K562 (cell line): ENCODE measurements around the gene BLZF1. TPM values are rescaled to one million over a fixed set of nuclear protein-coding genes. Genes with fewer than 3 reads are reported as not detected.

Source experiments
- HNRNPK ChIP-seq: fragments of 200-400 bp; formaldehyde crosslinking; IDR thresholded peaks from one replicate; pipeline ENCODE4 v1.6.1; 2018; ENCODE audit warnings: mild to moderate bottlenecking, low read depth, low read length; ENCODE audit not compliant: poor library complexity, severe bottlenecking
- HSF4 ChIP-seq: fragments of 250-450 bp; sonication (Bioruptor Pico); IDR thresholded peaks from 2 replicates; pipeline ENCODE4 v2.1.2; 2022; ENCODE audit warnings: mild to moderate bottlenecking, moderate library complexity, borderline replicate concordance
- NFATC3 ChIP-seq: fragments of 450-650 bp; IDR thresholded peaks from 2 replicates; pipeline ENCODE4 v1.6.1; 2017; ENCODE audit warnings: mild to moderate bottlenecking
- PTTG1 ChIP-seq: fragments of 450-650 bp; IDR thresholded peaks from 2 replicates; pipeline ENCODE4 v1.6.1; 2016; ENCODE audit warnings: low read depth, mild to moderate bottlenecking, missing genetic modification characterization, missing compliant biosample characterization
- SOX6 ChIP-seq: fragments of 450-650 bp; IDR thresholded peaks from 2 replicates; pipeline ENCODE4 v1.6.1; 2014; ENCODE audit warnings: mild to moderate bottlenecking
- TCF7 ChIP-seq: sonication (generic); IDR thresholded peaks from 2 replicates; pipeline ENCODE4 v1.6.1; 2016; ENCODE audit warnings: antibody characterized with exemption, borderline replicate concordance
- ZBTB7A ChIP-seq: IDR thresholded peaks from 2 replicates; pipeline ENCODE4 v1.6.1; 2011; ENCODE audit warnings: low read depth, mild to moderate bottlenecking, low read length, moderate library complexity, borderline replicate concordance; ENCODE audit not compliant: control insufficient read depth
- ZNF134 ChIP-seq: fragments of 250-450 bp; sonication (Bioruptor Pico); conservative IDR thresholded peaks from 2 replicates; pipeline ENCODE4 v1.4.0; 2020
- polyA plus RNA-seq, 8 experiments: library from polyadenylated mRNA; depleted of rRNA in 4 of 8; stranded (reverse) in 5 of 8; unstranded in 3 of 8; fragments of >200 nt; fragmentation: Nextera tagmentation in 2 of 8; fragmentation: Illumina TruSeq in 1 of 8; extraction: Ambion mirVana in 2 of 8; extraction: Trizol in 1 of 8; gene quantifications; 2 replicates each; pipeline versions ENCODE4 v1.2.1 to v1.2.3, GENCODE V29; 2011 to 2014; ENCODE audit warnings: inconsistent platforms in 1 of 8, missing spikeins in 1 of 8
- total RNA-seq, 7 experiments: library from RNA; depleted of rRNA in 6 of 7; stranded (reverse); fragments of >200 nt in 6 of 7; fragmentation: Illumina TruSeq in 2 of 7; extraction: Trizol in 2 of 7; gene quantifications; 2 replicates each; pipeline versions ENCODE4 v1.2.1 to v1.2.3, GENCODE V29; 2011 to 2021; ENCODE audit warnings: low replicate concordance in 1 of 7
- TF ChIP-seq, protein P1 (sequence below): fragments of 250-450 bp; sonication (Bioruptor Pico); IDR thresholded peaks from 2 replicates; pipeline ENCODE4 v1.5.0; 2020; ENCODE audit warnings: mild to moderate bottlenecking, borderline replicate concordance
- TF ChIP-seq, protein P2 (sequence below): sonication (generic); formaldehyde crosslinking; IDR thresholded peaks from 2 replicates; pipeline ENCODE4 v1.8.1; 2023; ENCODE audit warnings: mild to moderate bottlenecking, missing genetic modification reagents, moderate library complexity
- TF ChIP-seq, protein P3 (sequence below): sonication (generic); IDR thresholded peaks from 2 replicates; pipeline ENCODE4 v1.6.1; 2016
- TF ChIP-seq, protein P4 (sequence below): sonication (generic); formaldehyde crosslinking; IDR thresholded peaks from 2 replicates; pipeline ENCODE4 v1.8.1; 2022; ENCODE audit warnings: missing genetic modification reagents
- TF ChIP-seq, protein P5 (sequence below): sonication (generic); formaldehyde crosslinking; IDR thresholded peaks from 2 replicates; pipeline ENCODE4 v1.8.0; 2023; ENCODE audit warnings: mild to moderate bottlenecking, missing genetic modification reagents

Gene BLZF1
- total and polyA plus RNA-seq, 9 of the 15 experiments (the other 6 are each of a cell fraction or from before 2014, with no cell fraction given) = 20.5 to 32.8 (median 25.3) TPM

DNA sequence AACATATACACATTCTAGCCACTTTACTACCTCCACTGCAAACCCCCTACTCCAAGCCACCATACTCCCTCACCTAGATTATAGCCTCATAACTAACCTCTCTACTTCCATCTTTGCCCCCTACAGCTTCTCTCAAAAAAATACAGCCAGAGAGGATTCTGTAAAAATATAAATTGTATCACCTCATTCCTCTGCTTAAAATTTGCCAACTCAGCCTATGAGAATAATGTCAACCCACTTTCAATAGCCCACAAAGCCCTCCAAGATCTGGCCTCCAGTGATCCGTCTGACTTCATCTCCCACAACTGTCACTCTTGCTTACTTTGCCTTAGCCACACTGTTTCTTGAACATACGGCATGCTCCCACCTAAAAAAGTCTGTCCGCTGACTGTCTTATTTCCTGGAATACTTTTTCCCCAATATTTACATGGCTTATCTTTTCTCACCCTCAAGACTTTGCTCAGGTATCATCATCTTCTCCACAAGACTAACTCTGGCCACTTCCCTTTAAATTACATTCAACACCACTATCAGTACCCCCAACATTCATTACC lies 21.9 kb upstream of the BLZF1 start (continued):
- TF ChIP-seq, protein P1, sequence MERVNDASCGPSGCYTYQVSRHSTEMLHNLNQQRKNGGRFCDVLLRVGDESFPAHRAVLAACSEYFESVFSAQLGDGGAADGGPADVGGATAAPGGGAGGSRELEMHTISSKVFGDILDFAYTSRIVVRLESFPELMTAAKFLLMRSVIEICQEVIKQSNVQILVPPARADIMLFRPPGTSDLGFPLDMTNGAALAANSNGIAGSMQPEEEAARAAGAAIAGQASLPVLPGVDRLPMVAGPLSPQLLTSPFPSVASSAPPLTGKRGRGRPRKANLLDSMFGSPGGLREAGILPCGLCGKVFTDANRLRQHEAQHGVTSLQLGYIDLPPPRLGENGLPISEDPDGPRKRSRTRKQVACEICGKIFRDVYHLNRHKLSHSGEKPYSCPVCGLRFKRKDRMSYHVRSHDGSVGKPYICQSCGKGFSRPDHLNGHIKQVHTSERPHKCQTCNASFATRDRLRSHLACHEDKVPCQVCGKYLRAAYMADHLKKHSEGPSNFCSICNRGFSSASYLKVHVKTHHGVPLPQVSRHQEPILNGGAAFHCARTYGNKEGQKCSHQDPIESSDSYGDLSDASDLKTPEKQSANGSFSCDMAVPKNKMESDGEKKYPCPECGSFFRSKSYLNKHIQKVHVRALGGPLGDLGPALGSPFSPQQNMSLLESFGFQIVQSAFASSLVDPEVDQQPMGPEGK (CRISPR knock-in tag) = no peak
- TF ChIP-seq, protein P2, sequence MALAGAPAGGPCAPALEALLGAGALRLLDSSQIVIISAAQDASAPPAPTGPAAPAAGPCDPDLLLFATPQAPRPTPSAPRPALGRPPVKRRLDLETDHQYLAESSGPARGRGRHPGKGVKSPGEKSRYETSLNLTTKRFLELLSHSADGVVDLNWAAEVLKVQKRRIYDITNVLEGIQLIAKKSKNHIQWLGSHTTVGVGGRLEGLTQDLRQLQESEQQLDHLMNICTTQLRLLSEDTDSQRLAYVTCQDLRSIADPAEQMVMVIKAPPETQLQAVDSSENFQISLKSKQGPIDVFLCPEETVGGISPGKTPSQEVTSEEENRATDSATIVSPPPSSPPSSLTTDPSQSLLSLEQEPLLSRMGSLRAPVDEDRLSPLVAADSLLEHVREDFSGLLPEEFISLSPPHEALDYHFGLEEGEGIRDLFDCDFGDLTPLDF (CRISPR knock-in tag) = no peak
- TF ChIP-seq HSF4 (CRISPR knock-in tag) (no peak), NFATC3 (no peak), TCF7 (no peak), HNRNPK (no peak), ZBTB7A (no peak), PTTG1 (tag) (no peak), ZNF134 (no peak), SOX6 (0 out of 2 replicates have a peak, but pooled peaks have one; percentile 20)
- TF ChIP-seq, protein P3, sequence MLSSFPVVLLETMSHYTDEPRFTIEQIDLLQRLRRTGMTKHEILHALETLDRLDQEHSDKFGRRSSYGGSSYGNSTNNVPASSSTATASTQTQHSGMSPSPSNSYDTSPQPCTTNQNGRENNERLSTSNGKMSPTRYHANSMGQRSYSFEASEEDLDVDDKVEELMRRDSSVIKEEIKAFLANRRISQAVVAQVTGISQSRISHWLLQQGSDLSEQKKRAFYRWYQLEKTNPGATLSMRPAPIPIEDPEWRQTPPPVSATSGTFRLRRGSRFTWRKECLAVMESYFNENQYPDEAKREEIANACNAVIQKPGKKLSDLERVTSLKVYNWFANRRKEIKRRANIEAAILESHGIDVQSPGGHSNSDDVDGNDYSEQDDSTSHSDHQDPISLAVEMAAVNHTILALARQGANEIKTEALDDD = peak; percentile 4
- TF ChIP-seq, protein P4, sequence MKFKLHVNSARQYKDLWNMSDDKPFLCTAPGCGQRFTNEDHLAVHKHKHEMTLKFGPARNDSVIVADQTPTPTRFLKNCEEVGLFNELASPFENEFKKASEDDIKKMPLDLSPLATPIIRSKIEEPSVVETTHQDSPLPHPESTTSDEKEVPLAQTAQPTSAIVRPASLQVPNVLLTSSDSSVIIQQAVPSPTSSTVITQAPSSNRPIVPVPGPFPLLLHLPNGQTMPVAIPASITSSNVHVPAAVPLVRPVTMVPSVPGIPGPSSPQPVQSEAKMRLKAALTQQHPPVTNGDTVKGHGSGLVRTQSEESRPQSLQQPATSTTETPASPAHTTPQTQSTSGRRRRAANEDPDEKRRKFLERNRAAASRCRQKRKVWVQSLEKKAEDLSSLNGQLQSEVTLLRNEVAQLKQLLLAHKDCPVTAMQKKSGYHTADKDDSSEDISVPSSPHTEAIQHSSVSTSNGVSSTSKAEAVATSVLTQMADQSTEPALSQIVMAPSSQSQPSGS (CRISPR knock-in tag) = no peak
- TF ChIP-seq, protein P5, sequence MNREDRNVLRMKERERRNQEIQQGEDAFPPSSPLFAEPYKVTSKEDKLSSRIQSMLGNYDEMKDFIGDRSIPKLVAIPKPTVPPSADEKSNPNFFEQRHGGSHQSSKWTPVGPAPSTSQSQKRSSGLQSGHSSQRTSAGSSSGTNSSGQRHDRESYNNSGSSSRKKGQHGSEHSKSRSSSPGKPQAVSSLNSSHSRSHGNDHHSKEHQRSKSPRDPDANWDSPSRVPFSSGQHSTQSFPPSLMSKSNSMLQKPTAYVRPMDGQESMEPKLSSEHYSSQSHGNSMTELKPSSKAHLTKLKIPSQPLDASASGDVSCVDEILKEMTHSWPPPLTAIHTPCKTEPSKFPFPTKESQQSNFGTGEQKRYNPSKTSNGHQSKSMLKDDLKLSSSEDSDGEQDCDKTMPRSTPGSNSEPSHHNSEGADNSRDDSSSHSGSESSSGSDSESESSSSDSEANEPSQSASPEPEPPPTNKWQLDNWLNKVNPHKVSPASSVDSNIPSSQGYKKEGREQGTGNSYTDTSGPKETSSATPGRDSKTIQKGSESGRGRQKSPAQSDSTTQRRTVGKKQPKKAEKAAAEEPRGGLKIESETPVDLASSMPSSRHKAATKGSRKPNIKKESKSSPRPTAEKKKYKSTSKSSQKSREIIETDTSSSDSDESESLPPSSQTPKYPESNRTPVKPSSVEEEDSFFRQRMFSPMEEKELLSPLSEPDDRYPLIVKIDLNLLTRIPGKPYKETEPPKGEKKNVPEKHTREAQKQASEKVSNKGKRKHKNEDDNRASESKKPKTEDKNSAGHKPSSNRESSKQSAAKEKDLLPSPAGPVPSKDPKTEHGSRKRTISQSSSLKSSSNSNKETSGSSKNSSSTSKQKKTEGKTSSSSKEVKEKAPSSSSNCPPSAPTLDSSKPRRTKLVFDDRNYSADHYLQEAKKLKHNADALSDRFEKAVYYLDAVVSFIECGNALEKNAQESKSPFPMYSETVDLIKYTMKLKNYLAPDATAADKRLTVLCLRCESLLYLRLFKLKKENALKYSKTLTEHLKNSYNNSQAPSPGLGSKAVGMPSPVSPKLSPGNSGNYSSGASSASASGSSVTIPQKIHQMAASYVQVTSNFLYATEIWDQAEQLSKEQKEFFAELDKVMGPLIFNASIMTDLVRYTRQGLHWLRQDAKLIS (CRISPR knock-in tag) = no peak
